GM06990 (cell line): ENCODE measurements around the gene DCAF6.
"Not testable (repeated sequence)": the region's sequence is repeated elsewhere in the genome, so short reads cannot be mapped to it uniquely, and the experiment has no call there.

Experiments used
- DNase-seq: peaks from one replicate; pipeline ENCODE4 v3.0.0-alpha.2; 2011; ENCODE audit not compliant: insufficient read length; ENCODE audit errors: extremely low read depth
- H3K27me3 ChIP-seq: replicated peaks from 2 replicates; pipeline ENCODE4 v1.6.0; 2011; ENCODE audit warnings: low read length; ENCODE audit not compliant: control insufficient read depth, insufficient read depth
- H3K36me3 ChIP-seq: 2 replicates; pipeline ENCODE4 v1.5.1; 2011; ENCODE audit warnings: low read length; ENCODE audit not compliant: control insufficient read depth, insufficient read depth
- H3K4me3 ChIP-seq: replicated peaks from 2 replicates; pipeline ENCODE4 v1.5.1; 2011; ENCODE audit warnings: low read depth, mild to moderate bottlenecking, control low read depth, low read length
- CTCF ChIP-seq: IDR thresholded peaks from 2 replicates; pipeline ENCODE4 v1.5.1; 2011; ENCODE audit warnings: low read length, control low read depth, mild to moderate bottlenecking, inconsistent platforms; ENCODE audit not compliant: insufficient read depth, poor library complexity, severe bottlenecking

DCAF6 gene

GRCh38 chr1:168053681-168054080, 117.2 kb downstream of the DCAF6 start:
- Histone ChIP-seq H3K4me3 (no peak overlapping the region), H3K27me3 (no peaks in the 10 kb centered on the region), H3K36me3 (no peaks in the 10 kb centered on the region)
- no peak for DNase-seq
- TF ChIP-seq CTCF, result no peak

- no peak for DNase-seq
- no peaks in the 10 kb centered on the region for H3K27me3 ChIP-seq
- H3K36me3 ChIP-seq, result no peaks in the 10 kb centered on the region
- TF ChIP-seq CTCF, result no peak
- H3K4me3 ChIP-seq, result no peak overlapping the region
Observed at GRCh38 chr1:168054117-168054516, 117.6 kb downstream of the DCAF6 start.

GRCh38 chr1:168056152-168056551, 119.7 kb downstream of the DCAF6 start:
- not testable (repeated sequence) for H3K4me3 ChIP-seq, H3K36me3 ChIP-seq, DNase-seq, H3K27me3 ChIP-seq

GRCh38 chr1:168057355-168057754, 120.9 kb downstream of the DCAF6 start:
- Histone ChIP-seq H3K36me3 (no peaks in the 10 kb centered on the region), H3K4me3 (no peak overlapping the region), H3K27me3 (no peaks in the 10 kb centered on the region)
- no peak for DNase-seq
- no peak for TF ChIP-seq CTCF

GRCh38 chr1:168057921-168058320, 121.4 kb downstream of the DCAF6 start:
- H3K4me3 ChIP-seq, result no peak overlapping the region
- no peaks in the 10 kb centered on the region for H3K36me3 ChIP-seq
- TF ChIP-seq CTCF, result no peak
- DNase-seq, result no peak
- no peaks in the 10 kb centered on the region for H3K27me3 ChIP-seq

GRCh38 chr1:168064216-168064615, 127.7 kb downstream of the DCAF6 start:
- Histone ChIP-seq H3K36me3 (peaks cover 2% of the 10 kb centered on the region; the same call in 1 of the 2 replicates), H3K27me3 (no peaks in the 10 kb centered on the region)
- no peak for TF ChIP-seq CTCF

More at GRCh38 chr1:168064216-168064615, 127.7 kb downstream of the DCAF6 start:
- DNase-seq, result no peak
- no peak overlapping the region for H3K4me3 ChIP-seq
